Measurements from ENCODE around the gene DARS1.
"Not testable (repeated sequence)": the region's sequence is repeated elsewhere in the genome, so short reads cannot be mapped to it uniquely, and the experiment has no call there.

DARS1 gene

DNA sequence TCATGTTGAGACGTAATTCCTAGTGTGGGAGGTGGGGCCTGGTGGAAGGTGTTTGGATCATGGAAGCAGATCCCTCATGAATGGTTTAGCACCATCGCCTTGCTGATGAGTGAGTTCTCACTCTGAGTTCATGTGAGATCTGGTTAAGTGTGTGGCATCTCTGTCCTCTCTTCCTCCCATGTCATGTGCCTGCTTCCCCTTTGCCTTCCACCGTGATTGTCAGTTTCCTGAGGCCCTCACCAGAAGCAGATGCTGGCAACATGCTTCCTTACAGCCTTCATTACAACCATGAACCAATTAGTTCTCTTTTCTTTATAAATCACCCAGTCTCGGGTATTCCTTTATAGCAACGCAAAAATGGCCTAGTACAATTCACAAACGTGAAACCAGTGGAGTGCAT lies 94.6 kb downstream of the DARS1 start:
- Mint-ChIP-seq H3K36me3 (peaks cover 6% of the 10 kb centered on the region), H3K4me3 (no peak overlapping the region), H3K27ac (no peak overlapping the region), H3K9me3 (peaks cover 9% of the 10 kb centered on the region), H3K4me1 (peaks cover 8% of the 10 kb centered on the region), H3K27me3 (peaks cover 4% of the 10 kb centered on the region)
- CTCF ChIA-PET = interaction anchor here (1.2 kb wide), 1 partner anchor 494 kb away, joined by 4 read pairs; no protein-coding TSS in a partner anchor
- DNase-seq = no peak

DNA sequence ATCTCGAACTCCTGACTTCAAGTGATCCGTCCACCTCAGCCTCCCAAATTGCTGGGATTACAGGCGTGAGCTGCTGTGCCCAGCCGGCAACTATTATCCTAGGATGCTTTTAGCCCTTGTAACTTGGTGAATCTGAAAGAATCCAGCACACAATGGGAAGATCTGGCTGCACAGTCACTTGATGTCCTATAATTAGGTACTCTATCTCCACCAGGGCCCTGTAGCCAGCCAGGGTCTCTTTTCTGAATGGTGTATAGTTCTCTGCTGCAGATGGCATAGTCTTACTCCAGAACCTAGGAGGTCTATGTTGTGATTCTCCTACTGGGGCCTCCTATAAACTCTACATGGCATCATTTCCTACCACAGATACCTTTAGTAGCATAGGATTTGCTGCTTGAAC lies 95.3 kb downstream of the DARS1 start:
- H3K9me3 Mint-ChIP-seq = peaks cover 9% of the 10 kb centered on the region
- H3K36me3 Mint-ChIP-seq = peaks cover 6% of the 10 kb centered on the region

DNA sequence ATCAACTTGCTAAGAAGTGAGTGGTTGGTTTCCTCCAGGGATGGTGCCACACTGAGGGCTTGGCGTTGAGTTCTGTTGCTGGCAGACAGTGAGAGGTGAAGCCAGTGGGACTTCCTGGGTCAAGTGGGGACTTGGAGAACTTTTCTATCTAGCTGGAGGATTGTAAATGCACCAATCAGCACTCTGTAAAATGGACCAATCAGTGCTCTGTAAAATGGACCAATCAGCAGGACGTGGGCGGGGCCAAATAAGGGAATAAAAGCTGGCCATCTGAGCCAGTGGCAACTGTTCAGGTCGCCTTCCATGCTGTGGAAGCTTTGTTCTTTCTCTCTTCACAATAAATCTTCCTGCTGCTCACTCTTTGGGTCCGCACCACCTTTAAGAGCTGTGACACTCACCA lies 96.8 kb downstream of the DARS1 start:
- H3K36me3 Mint-ChIP-seq, CTCF ChIA-PET, H3K4me1 Mint-ChIP-seq, H3K27ac Mint-ChIP-seq, DNase-seq, H3K4me3 Mint-ChIP-seq, H3K9me3 Mint-ChIP-seq: not testable (repeated sequence)
- peaks cover 13% of the 10 kb centered on the region for H3K27me3 Mint-ChIP-seq

More for the DNA sequence above, 95.3 kb downstream of the DARS1 start:
- H3K4me1 Mint-ChIP-seq = peaks cover 8% of the 10 kb centered on the region
- CTCF ChIA-PET = no interaction called here
- H3K27ac Mint-ChIP-seq = no peak overlapping the region
- no peak for DNase-seq
- no peak overlapping the region for H3K4me3 Mint-ChIP-seq
- peaks cover 9% of the 10 kb centered on the region for H3K27me3 Mint-ChIP-seq

- Mint-ChIP-seq H3K4me3 (no peak overlapping the region), H3K36me3 (peaks cover 4% of the 10 kb centered on the region), H3K9me3 (peaks cover 9% of the 10 kb centered on the region), H3K27me3 (peaks cover 29% of the 10 kb centered on the region), H3K4me1 (peaks cover 8% of the 10 kb centered on the region), H3K27ac (no peak overlapping the region)
- CTCF ChIA-PET = interaction anchor here (1.2 to 2.5 kb wide), 2 partner anchors 491 to 499 kb away, joined by 3 to 5 read pairs; no protein-coding TSS in a partner anchor
- DNase-seq = no peak
Measured at GRCh38 chr2:135885709-135886108, 99.7 kb downstream of the DARS1 start.

DNA sequence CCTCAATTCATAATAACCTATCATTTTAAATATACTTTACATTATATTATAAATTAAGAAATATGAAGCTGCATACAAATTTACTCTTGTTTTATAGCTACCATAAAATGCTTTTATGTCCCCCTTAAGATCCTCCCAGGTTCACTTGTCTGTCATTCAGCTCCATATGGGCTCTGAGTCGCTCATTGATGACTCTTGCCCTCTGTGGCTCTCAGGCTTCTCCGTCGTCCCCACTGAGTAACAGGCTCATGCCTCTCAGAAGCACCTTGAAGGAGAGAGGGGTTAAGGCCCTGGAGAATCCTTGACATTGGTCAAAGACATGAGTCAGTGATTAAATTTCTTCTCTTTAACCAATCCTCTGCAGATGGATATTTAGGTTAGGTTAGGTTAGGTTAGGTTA lies 103.0 kb downstream of the DARS1 start:
- CTCF ChIA-PET = interaction anchor here (0.8 kb wide), 1 partner anchor 494 kb away, joined by 3 read pairs; no protein-coding TSS in a partner anchor
- Mint-ChIP-seq H3K4me3 (no peak overlapping the region), H3K27me3 (peaks cover 29% of the 10 kb centered on the region), H3K9me3 (no peaks in the 10 kb centered on the region), H3K27ac (no peak overlapping the region), H3K36me3 (peaks cover 2% of the 10 kb centered on the region), H3K4me1 (peaks cover 3% of the 10 kb centered on the region)
- DNase-seq = no peak

DNA sequence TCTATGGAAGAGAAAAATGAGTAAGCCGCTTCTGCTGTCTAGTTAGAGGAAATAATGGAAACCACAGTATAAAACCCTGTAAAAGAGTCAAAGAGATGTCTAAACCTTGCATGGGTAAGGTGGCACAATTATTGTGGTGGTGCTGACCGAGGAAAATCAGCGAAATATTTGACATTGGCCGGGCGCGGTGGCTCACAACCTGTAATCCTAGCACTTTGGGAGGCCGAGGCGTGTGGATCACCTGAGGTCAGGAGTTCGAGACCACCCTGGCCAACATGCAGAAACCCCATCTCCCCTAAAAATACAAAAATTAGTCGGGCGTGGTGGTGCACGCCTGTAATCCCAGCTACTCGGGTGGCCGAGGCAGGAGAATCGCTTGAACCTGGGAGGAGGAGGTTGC lies 108.7 kb downstream of the DARS1 start:
- DNase-seq, H3K9me3 Mint-ChIP-seq, H3K27me3 Mint-ChIP-seq, CTCF ChIA-PET: not testable (repeated sequence)
- H3K4me3 Mint-ChIP-seq = peak overlapping the region; percentile 80
- H3K27ac Mint-ChIP-seq = peak overlapping the region; percentile 90
- peaks cover 26% of the 10 kb centered on the region for H3K36me3 Mint-ChIP-seq
- H3K4me1 Mint-ChIP-seq = peaks cover 38% of the 10 kb centered on the region

GRCh38 chr2:135876066-135876711 lies 109.2 kb downstream of the DARS1 start, which contains the start of gene MCM6:
Gene MCM6, minus strand, starts transcription at chr2:135876443. Its CDS starts 78 bp downstream, at chr2:135876365.
- Mint-ChIP-seq H3K27ac (peak within 1 kb of the TSS; percentile 95), H3K9me3 (no peaks in the 10 kb centered on the region), H3K4me3 (peak within 1 kb of the TSS; percentile 80), H3K4me1 (peaks cover 40% of the 10 kb centered on the region), H3K27me3 (no peaks in the 10 kb centered on the region), H3K36me3 (peaks cover 31% of the 10 kb centered on the region)
- CTCF ChIA-PET = interaction anchor here (0.9 to 1.6 kb wide), 3 partner anchors 38 to 78 kb away, joined by 3 to 4 read pairs (median 3); no protein-coding TSS in a partner anchor
- peak; percentile 99 for DNase-seq

DNA sequence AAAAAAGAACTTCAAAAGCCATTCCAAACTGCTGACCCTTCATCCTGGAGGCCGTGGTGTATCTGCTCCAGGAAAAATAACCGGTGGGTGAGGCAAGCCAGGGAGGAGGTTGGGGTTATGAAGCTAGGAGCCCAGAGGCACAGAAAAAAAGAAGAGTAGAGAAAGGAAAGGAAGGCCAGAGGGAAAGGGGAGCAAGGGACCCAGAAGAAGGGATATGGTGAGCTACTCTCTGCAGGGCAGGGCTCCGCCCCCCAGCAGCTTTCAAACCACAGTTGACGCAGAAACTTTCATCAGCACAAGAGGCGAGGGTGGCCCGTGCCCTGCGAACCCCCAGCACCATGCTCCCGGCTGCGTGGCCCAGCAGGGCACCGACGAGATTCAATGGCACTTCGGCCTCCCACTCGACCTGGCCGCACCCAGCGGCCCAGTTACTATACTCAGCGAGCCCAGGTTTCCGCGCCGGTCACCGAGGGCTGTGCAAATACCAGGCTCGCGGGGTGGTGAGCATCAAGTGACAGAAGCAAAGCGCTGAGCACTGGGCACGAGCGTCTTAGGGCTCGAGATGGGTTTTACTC lies 109.8 kb downstream of the DARS1 start:
- H3K4me3 Mint-ChIP-seq = peak overlapping the region; percentile 80
- peak; percentile 83 for DNase-seq
- CTCF ChIA-PET = interaction anchor here (0.9 to 1.6 kb wide), 3 partner anchors 38 to 78 kb away, joined by 3 to 4 read pairs (median 3); no protein-coding TSS in a partner anchor
- peak overlapping the region; percentile 95 for H3K27ac Mint-ChIP-seq
- peaks cover 45% of the 10 kb centered on the region for H3K4me1 Mint-ChIP-seq
- H3K36me3 Mint-ChIP-seq = peaks cover 34% of the 10 kb centered on the region
- no peaks in the 10 kb centered on the region for H3K9me3 Mint-ChIP-seq
- no peaks in the 10 kb centered on the region for H3K27me3 Mint-ChIP-seq

- DNase-seq = no peak
- H3K27ac Mint-ChIP-seq = peak overlapping the region; percentile 95
- CTCF ChIA-PET = interaction anchor here (1.4 to 1.6 kb wide), 2 partner anchors 55 to 77 kb away, joined by 3 to 4 read pairs; no protein-coding TSS in a partner anchor
- no peaks in the 10 kb centered on the region for H3K9me3 Mint-ChIP-seq
- H3K4me3 Mint-ChIP-seq = peak overlapping the region; percentile 80
- H3K36me3 Mint-ChIP-seq = peaks cover 39% of the 10 kb centered on the region
- H3K27me3 Mint-ChIP-seq = no peaks in the 10 kb centered on the region
- peaks cover 47% of the 10 kb centered on the region for H3K4me1 Mint-ChIP-seq
Measured at GRCh38 chr2:135874777-135875365, 110.6 kb downstream of the DARS1 start.

DNA sequence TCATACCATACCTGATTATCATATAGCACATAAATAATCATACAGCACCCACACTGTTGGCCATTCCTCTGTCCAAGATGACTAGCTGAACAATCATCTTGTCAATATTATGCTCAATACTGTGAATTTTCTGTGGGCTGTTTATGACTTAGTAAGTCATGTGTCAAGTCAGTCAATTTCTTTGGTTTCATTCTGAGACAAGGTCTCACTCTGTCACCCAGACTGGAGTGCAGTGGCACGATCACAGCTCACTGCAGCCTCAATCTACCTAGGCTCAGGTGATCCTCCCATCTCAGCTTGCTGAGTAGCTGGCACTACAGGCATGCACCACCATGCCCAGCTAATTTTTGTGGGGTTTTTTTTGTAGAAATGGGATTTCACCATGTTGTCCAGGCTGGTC lies 114.9 kb downstream of the DARS1 start:
- peaks cover 67% of the 10 kb centered on the region for H3K36me3 Mint-ChIP-seq
- no peaks in the 10 kb centered on the region for H3K27me3 Mint-ChIP-seq
- peaks cover 52% of the 10 kb centered on the region for H3K4me1 Mint-ChIP-seq
- no peak for DNase-seq
- CTCF ChIA-PET = no interaction called here
- H3K27ac Mint-ChIP-seq = peak overlapping the region; percentile 9
- H3K9me3 Mint-ChIP-seq = no peaks in the 10 kb centered on the region
- no peak overlapping the region for H3K4me3 Mint-ChIP-seq

DNA sequence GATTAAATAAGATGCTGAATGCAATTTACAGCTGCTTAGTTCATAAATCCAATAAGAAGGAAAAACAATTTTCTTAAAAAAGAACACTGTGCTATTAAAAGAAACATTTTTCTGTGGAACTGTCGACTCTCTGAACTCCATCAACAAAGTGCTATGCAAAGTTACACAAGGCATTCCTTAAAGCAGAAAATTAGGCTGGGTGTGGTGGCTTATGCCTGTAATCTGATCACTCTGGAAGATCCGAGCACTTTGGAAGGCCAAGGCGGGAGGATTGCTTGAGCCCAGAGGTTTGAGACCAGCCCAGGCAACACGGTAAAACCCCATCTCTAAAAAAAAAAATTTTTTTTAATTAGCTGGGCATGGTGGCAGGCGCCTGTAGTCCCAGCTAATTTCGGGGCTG lies 122.2 kb downstream of the DARS1 start:
- peaks cover 66% of the 10 kb centered on the region for H3K36me3 Mint-ChIP-seq
- DNase-seq = no peak
- CTCF ChIA-PET = interaction anchor here (0.7 kb wide), 1 partner anchor 67 kb away, joined by 3 read pairs; no protein-coding TSS in a partner anchor

GRCh38 chr2:135862718-135863117 lies 122.7 kb downstream of the DARS1 start:
- H3K4me1 Mint-ChIP-seq = peaks cover 20% of the 10 kb centered on the region
- no peak for DNase-seq
- H3K27ac Mint-ChIP-seq = peak overlapping the region; percentile 19
- no peak overlapping the region for H3K4me3 Mint-ChIP-seq
- no peaks in the 10 kb centered on the region for H3K9me3 Mint-ChIP-seq
- H3K27me3 Mint-ChIP-seq = no peaks in the 10 kb centered on the region
- H3K36me3 Mint-ChIP-seq = peaks cover 65% of the 10 kb centered on the region
- CTCF ChIA-PET = no interaction called here

More for the DNA sequence above, 122.2 kb downstream of the DARS1 start:
- Mint-ChIP-seq H3K4me1 (peaks cover 23% of the 10 kb centered on the region), H3K4me3 (no peak overlapping the region), H3K27me3 (no peaks in the 10 kb centered on the region), H3K9me3 (no peaks in the 10 kb centered on the region), H3K27ac (no peak overlapping the region)
